Neural cell (in vitro differentiated cells): ENCODE results near the gene TMEM183A. TPM values are rescaled to one million over a fixed set of nuclear protein-coding genes. Genes with fewer than 3 reads are reported as not detected.
A peak's percentile ranks its signal among the peaks of the same experiment; 100 is the strongest.
"Not testable (repeated sequence)": the region's sequence is repeated elsewhere in the genome, so short reads cannot be mapped to it uniquely, and the experiment has no call there.

Experiments
- H2AFZ ChIP-seq: fragments of 200-600, 300-800 bp; sonication (generic), shearing (Covaris generic); 2 replicates; pipeline ENCODE4 v1.6.0; 2014; ENCODE audit warnings: low read depth, mild to moderate bottlenecking, antibody characterized with exemption, low read length, moderate library complexity
- H3F3A ChIP-seq: fragments of 200-600 bp; shearing (Covaris generic); 2 replicates; pipeline ENCODE4 v1.6.1; 2016; ENCODE audit warnings: mild to moderate bottlenecking, moderate library complexity, mixed read lengths, antibody characterized with exemption, low read length; ENCODE audit not compliant: insufficient read depth, poor library complexity, severe bottlenecking
- H3K27ac ChIP-seq: fragments of 200-600, 300-800 bp; sonication (generic), shearing (Covaris generic); 2 replicates; pipeline ENCODE4 v1.5.1; 2014; ENCODE audit warnings: mild to moderate bottlenecking, low read length, moderate library complexity
- H3K27me3 ChIP-seq: fragments of 300-800, 200-600 bp; sonication (generic), shearing (Covaris generic); 2 replicates; pipeline ENCODE4 v1.6.0; 2014; ENCODE audit warnings: mild to moderate bottlenecking, low read depth, low read length, moderate library complexity; ENCODE audit not compliant: insufficient read depth
- H3K36me3 ChIP-seq: fragments of 300-800, 200-600 bp; sonication (generic), shearing (Covaris generic); 2 replicates; pipeline ENCODE4 v1.5.1; 2014; ENCODE audit warnings: mild to moderate bottlenecking, antibody characterized with exemption, low read length, moderate library complexity; ENCODE audit not compliant: insufficient read depth
- H3K4me2 ChIP-seq: fragments of 300-800, 200-600 bp; sonication (generic), shearing (Covaris generic); 2 replicates; pipeline ENCODE4 v1.6.0; 2014; ENCODE audit warnings: mild to moderate bottlenecking, low read length
- H3K4me3 ChIP-seq: fragments of 300-800, 200-600 bp; sonication (generic), shearing (Covaris generic); 2 replicates; pipeline ENCODE4 v1.5.1; 2014; ENCODE audit warnings: mild to moderate bottlenecking, low read length, moderate library complexity
- H3K79me2 ChIP-seq: fragments of 200-600 bp; shearing (Covaris generic); replicated peaks from 2 replicates; pipeline ENCODE4 v1.6.0; 2014; ENCODE audit warnings: mild to moderate bottlenecking, low read length, moderate library complexity; ENCODE audit not compliant: insufficient read depth
- H3K9ac ChIP-seq: fragments of 300-800, 200-600 bp; sonication (generic), shearing (Covaris generic); 2 replicates; pipeline ENCODE4 v1.6.1; 2016; ENCODE audit warnings: mild to moderate bottlenecking, low read length, mixed read lengths
- H3K9me2 ChIP-seq: fragments of 200-600 bp; shearing (Covaris generic); 2 replicates; pipeline ENCODE4 v1.6.1; 2016; ENCODE audit warnings: mild to moderate bottlenecking, low read length, mixed read lengths; ENCODE audit not compliant: insufficient read depth
- H3K9me3 ChIP-seq: fragments of 200-600, 300-800 bp; sonication (generic), shearing (Covaris generic); 2 replicates; pipeline ENCODE4 v1.6.1; 2016; ENCODE audit warnings: mild to moderate bottlenecking, mixed run types, low read length, moderate library complexity, mixed read lengths
- H4K20me1 ChIP-seq: fragments of 200-600 bp; shearing (Covaris generic); 2 replicates; pipeline ENCODE4 v1.6.1; 2016; ENCODE audit warnings: mild to moderate bottlenecking, mixed run types; ENCODE audit not compliant: insufficient read depth
- EP300 ChIP-seq: fragments of 450-650 bp; conservative IDR thresholded peaks from 2 replicates; pipeline ENCODE4 v1.6.1; 2014; ENCODE audit warnings: antibody characterized with exemption, mild to moderate bottlenecking, moderate library complexity; ENCODE audit not compliant: poor library complexity, severe bottlenecking
- EZH2 ChIP-seq: fragments of 200-600, 300-800 bp; shearing (Covaris generic), sonication (generic); IDR thresholded peaks from 2 replicates; pipeline ENCODE4 v1.6.1; 2014; ENCODE audit warnings: antibody characterized with exemption, low read length, borderline replicate concordance, mild to moderate bottlenecking; ENCODE audit not compliant: insufficient read depth, poor library complexity, severe bottlenecking
- MXI1 ChIP-seq: fragments of 450-650 bp; conservative IDR thresholded peaks from 2 replicates; pipeline ENCODE4 v1.6.1; 2014; ENCODE audit warnings: antibody characterized with exemption, mild to moderate bottlenecking; ENCODE audit not compliant: poor library complexity, severe bottlenecking
- POLR2AphosphoS5 ChIP-seq: IDR thresholded peaks from 2 replicates; pipeline ENCODE4 v1.6.1; 2012
- RAD21 ChIP-seq: fragments of 450-650 bp; conservative IDR thresholded peaks from 2 replicates; pipeline ENCODE4 v1.6.1; 2014; ENCODE audit warnings: antibody characterized with exemption, mild to moderate bottlenecking, moderate library complexity
- REST ChIP-seq: IDR thresholded peaks from 2 replicates; pipeline ENCODE4 v1.6.1; 2012; ENCODE audit warnings: borderline replicate concordance
- SMC3 ChIP-seq: fragments of 450-650 bp; conservative IDR thresholded peaks from 2 replicates; pipeline ENCODE4 v1.6.1; 2014; ENCODE audit warnings: antibody characterized with exemption, mild to moderate bottlenecking, moderate library complexity; ENCODE audit not compliant: poor library complexity
- TAF1 ChIP-seq: IDR thresholded peaks from 2 replicates; pipeline ENCODE4 v1.6.1; 2012; ENCODE audit warnings: low read depth
- polyA plus RNA-seq: library from polyadenylated mRNA; depleted of rRNA; stranded (reverse); fragments of >200 nt; gene quantifications from 2 replicates; pipeline ENCODE4 v1.2.3, GENCODE V29; 2014
- TF ChIP-seq, protein P1 (sequence below): fragments of 450-650 bp; IDR thresholded peaks from 2 replicates; pipeline ENCODE4 v1.5.1; 2014; ENCODE audit warnings: antibody characterized with exemption, mild to moderate bottlenecking, moderate library complexity; ENCODE audit not compliant: poor library complexity, severe bottlenecking

TMEM183A gene
- polyA plus RNA-seq, 1 donor from 2014 or later, result 237 TPM

GRCh38 chr1:203002951-203003350 lies 4.2 kb upstream of the TMEM183A start:
- H3K27ac ChIP-seq, result no peak overlapping the region
- H3K9me3 ChIP-seq, result no peaks in the 10 kb centered on the region
- H3K4me3 ChIP-seq, result no peak overlapping the region
- H3K9ac ChIP-seq, result no peak overlapping the region
- TF ChIP-seq EZH2, result no peak
- TF ChIP-seq MXI1, result no peak
- TF ChIP-seq, protein P1, sequence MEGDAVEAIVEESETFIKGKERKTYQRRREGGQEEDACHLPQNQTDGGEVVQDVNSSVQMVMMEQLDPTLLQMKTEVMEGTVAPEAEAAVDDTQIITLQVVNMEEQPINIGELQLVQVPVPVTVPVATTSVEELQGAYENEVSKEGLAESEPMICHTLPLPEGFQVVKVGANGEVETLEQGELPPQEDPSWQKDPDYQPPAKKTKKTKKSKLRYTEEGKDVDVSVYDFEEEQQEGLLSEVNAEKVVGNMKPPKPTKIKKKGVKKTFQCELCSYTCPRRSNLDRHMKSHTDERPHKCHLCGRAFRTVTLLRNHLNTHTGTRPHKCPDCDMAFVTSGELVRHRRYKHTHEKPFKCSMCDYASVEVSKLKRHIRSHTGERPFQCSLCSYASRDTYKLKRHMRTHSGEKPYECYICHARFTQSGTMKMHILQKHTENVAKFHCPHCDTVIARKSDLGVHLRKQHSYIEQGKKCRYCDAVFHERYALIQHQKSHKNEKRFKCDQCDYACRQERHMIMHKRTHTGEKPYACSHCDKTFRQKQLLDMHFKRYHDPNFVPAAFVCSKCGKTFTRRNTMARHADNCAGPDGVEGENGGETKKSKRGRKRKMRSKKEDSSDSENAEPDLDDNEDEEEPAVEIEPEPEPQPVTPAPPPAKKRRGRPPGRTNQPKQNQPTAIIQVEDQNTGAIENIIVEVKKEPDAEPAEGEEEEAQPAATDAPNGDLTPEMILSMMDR, result no peak
- no peak for TF ChIP-seq TAF1
- TF ChIP-seq SMC3, result no peak
- TF ChIP-seq RAD21, result no peak
- TF ChIP-seq REST, result no peak
- TF ChIP-seq EP300, result no peak
- TF ChIP-seq POLR2AphosphoS5, result no peak
- H3K79me2 ChIP-seq, result peaks cover 5% of the 10 kb centered on the region
- no peak overlapping the region for H3K4me2 ChIP-seq
- no peak overlapping the region for H2AFZ ChIP-seq
- H3K27me3 ChIP-seq, result no peaks in the 10 kb centered on the region
- H3K36me3 ChIP-seq, result no peaks in the 10 kb centered on the region
- no peaks in the 10 kb centered on the region for H4K20me1 ChIP-seq
- H3F3A ChIP-seq, result no peaks in the 10 kb centered on the region
- H3K9me2 ChIP-seq, result no peaks in the 10 kb centered on the region

GRCh38 chr1:203005395-203006142 lies 1.6 kb upstream of the TMEM183A start:
- not testable (repeated sequence) for H4K20me1 ChIP-seq, H3K4me2 ChIP-seq, H3K9me3 ChIP-seq, H3K27ac ChIP-seq, H3K9me2 ChIP-seq, H3F3A ChIP-seq, H3K36me3 ChIP-seq, H2AFZ ChIP-seq, H3K4me3 ChIP-seq, H3K9ac ChIP-seq, H3K27me3 ChIP-seq
- peaks cover 22% of the 10 kb centered on the region for H3K79me2 ChIP-seq

GRCh38 chr1:203009185-203009584 lies 2.0 kb downstream of the TMEM183A start:
- Histone ChIP-seq H3K27me3 (no peaks in the 10 kb centered on the region), H3K36me3 (peaks cover 15% of the 10 kb centered on the region), H2AFZ (no peak overlapping the region)

More at GRCh38 chr1:203009185-203009584, 2.0 kb downstream of the TMEM183A start:
- no peaks in the 10 kb centered on the region for H3K9me3 ChIP-seq
- H3K9me2 ChIP-seq, result no peaks in the 10 kb centered on the region
- H3K9ac ChIP-seq, result no peak overlapping the region
- no peaks in the 10 kb centered on the region for H3F3A ChIP-seq
- H4K20me1 ChIP-seq, result no peaks in the 10 kb centered on the region
- TF ChIP-seq RAD21 (no peak), MXI1 (no peak), POLR2AphosphoS5 (no peak), TAF1 (no peak)
- TF ChIP-seq, protein P1, result no peak
- H3K4me3 ChIP-seq, result peak overlapping the region; percentile 84
- no peak overlapping the region for H3K27ac ChIP-seq
- H3K4me2 ChIP-seq, result no peak overlapping the region
- H3K79me2 ChIP-seq, result peaks cover 22% of the 10 kb centered on the region
